GM18507 (cell line): ENCODE results near the gene PHKG1.
A peak's percentile ranks its signal among the peaks of the same experiment; 100 is the strongest.
"Not testable (repeated sequence)": the region's sequence is repeated elsewhere in the genome, so short reads cannot be mapped to it uniquely, and the experiment has no call there.

Experiments
- DNase-seq: peaks from one replicate; pipeline ENCODE4 v3.0.0; 2011; ENCODE audit warnings: low read depth; ENCODE audit not compliant: insufficient read length; ENCODE audit errors: extremely low spot score
- FAIRE-seq: peaks from 2 replicates; lab custom pipeline; 2011; peaks lifted over from hg19 to GRCh38; lab: Jason Lieb, UNC

Gene PHKG1

DNA sequence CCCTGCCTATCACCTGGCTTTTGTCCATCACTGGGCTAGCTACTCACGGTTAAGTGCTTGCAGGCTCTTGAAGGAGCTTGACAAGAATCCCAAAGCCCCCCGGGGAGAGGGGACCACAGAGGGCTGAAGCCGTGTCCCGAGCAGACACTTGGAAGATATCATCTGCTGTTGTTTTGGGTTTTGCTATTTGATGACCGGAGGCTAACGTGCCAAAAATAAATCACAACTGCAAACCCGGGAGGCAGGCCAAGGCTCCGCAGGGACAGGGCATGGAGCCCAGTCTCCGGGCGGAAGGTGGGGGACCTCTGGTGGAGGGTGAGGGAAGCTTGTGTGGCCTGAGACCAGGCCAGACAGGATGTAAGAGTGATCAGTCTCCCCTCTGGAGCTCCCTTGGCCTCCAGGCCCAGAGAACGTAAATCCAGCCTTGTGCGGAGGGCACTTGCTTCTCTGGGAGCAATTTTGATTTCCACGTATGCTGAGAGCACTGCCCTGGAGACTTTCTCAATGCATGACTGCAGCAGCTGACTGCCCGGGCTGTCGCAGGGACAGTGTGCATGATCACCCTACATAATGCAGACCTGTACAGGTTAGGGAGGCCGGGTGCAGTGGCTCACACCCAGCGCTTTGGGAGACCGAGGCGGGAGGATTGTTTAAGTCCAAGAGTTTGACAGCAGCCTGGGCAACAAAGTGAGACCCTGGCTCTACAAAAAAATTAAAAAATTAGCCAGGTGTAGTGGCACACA is at the start of gene PHKG1:
Gene PHKG1, minus strand, starts transcription at position 164 of the 743 bp plus-strand sequence. CDS start 4,011 bp downstream, outside the sequence.
- no peak for FAIRE-seq
- no peak for DNase-seq

DNA sequence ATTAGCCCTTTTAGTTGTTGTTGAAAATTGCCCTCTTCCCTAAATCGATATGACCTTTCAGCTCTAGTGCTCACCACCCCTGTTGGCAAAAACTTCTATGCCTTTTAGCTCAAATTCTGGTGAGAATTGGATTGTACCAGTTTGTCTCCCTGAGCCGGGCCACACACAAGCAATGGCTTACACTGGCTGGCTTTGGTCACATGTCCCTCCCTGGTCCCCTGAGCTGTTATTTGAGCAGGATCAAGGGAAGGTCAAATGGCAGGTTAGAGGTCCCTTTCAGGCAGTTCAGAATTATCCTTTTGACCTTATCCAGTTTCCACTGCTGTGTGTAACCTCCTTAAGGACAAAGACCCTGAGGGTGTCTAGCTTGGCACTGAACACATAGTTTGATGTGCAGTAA is 38.3 kb upstream of the PHKG1 start:
- not testable (repeated sequence) for FAIRE-seq, DNase-seq

DNA sequence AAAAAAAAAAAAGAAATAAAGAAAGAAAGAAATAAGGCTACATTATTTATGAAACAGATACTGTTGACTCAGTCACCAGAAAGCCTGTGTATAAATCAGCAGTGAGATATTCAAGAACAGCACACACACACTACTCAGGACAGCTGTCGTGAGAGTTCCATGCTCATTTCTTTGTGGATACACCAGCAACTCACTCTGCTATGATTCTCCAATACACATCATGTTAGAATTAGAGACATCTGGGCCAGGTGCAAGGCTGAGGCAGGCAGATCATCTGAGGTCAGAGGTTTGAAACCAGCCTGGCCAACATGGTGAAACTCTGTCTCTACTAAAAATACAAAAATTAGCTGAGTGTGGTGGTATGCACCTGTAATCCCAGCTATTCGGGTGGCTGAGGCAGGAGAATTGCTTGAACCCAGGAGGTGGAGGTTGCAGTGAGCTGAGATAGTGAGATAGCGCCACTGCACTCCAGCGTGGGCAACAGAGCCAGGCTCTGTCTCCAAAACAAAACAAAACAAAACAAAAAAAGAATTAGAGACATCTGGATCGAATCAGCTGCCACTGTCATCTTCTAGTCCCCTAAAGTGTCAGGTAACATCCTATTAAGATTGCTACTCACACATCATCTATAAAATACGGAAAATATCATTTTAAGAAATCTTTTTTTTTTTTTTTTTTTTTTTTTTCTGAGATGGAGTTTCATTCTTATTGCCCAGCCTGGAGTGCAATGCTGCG is 34.7 kb upstream of the PHKG1 start:
- DNase-seq (no peak), FAIRE-seq (no peak)

DNA sequence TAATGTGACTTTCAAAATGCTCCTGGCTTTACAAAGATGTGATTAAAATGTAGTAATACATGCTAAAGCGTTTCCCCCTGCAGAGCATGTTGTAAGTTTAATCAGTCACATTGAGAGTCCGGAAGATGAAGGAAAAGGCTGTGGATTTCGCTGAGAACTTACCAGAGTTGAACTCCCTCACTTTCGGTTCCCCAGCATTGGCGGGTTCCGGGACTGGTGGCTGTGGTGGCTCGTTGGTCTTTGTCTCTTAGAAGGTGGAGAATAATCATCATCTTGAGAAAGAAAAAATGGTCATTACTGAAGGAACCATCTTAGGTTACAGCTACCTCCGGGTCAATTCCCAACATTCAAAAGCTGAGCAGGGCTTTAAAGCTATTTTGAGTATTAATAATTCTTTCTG is 33.1 kb upstream of the PHKG1 start:
- DNase-seq (no peak), FAIRE-seq (no peak)

DNA sequence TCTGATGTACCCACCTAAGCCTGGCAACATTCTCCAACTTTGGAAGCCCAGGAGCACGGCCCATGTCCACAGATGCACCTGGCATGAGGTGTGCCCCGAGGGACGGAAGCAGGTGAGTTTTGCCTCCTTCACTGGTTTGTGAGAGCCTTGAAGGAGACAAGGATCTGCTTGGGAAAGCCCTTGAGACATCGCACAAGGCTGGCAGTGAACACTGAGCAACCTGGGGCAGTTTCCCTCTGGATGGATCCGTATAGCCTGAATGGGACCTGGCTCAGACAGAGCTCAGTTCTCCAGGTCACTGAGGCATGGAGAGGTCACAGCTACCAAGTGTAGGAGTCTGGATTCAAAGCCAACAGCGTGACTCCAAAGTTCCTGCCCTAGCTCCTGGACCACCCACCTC is 32.2 kb upstream of the PHKG1 start:
- FAIRE-seq (no peak), DNase-seq (no peak)

DNA sequence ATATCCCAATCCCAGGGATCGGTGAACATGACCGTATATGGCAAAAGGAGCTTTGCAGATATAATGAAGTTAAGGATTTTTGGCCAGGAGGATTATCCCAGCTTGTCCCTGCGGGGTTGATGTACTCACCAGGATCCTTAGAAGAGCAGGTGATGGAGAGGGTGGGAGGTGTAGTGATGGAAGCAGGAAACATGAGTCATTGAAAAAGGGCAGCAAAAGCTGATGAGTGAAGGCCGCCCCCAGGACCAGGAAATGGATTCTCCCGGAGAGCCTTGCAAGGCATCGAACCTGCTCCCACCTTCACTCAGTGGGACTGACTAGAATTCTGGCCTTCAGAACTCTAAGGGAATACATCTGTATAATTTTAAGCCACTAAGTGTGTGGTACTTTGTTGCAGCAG is 28.7 kb upstream of the PHKG1 start:
- FAIRE-seq (no peak), DNase-seq (no peak)

DNA sequence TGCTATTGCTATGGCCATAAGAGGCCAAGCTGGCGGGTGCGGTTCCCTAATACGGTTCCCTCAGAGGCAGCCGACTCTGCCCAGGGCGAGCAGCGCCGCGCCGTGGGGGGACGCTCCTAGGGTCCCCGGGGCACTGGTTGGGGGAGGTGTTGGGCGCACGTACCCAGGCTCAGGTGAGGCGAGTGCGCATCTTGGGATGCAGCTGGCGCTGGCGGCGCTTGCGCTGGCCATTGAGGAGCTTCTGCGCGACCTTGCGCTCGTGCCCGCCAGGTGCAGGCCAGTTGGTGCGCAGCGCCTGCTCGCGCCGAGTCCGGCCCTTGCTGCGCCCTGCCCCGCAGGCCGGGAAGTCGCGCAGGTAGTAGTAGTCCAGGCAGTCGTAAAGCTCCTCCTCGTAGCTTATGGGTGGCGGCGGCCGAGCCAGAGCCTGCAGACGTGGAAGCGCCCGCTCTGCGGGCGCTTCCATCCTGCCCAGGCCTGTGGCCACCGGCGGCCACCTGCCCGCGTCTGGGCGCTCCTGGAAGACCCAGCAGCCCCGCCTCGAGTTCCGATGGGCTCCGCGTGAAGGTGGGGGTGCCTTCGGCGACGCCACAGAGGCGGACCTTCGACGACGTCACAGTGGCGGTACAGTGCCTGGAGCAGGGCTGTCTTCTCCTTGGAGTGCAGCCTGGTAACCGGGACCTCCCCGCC is 23.2 kb upstream of the PHKG1 start, which contains the start of gene NUPR2:
Gene NUPR2, minus strand, starts transcription at position 566 of the 687 bp plus-strand sequence. Its CDS starts 103 bp downstream, at position 463.
- no peak for DNase-seq
- FAIRE-seq: no peak

DNA sequence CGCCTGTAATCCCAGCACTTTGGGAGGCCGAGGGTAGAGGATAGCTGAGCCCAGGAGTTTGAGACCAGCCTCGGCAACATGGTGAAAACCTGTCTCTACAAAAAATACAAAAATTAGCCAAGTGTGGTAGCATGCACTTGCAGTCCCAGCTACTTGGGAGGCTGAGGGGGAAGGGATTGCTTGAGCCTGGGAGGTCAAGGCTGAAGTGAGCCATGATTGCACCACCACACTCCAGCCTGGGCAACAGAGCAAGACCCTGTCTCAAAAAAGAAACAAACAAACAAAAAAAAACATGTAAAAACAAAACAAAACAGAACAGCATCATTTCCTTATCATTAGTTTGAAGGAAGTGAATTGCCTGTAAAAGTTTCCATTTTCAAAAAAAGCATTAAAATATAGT is 19.5 kb upstream of the PHKG1 start:
- FAIRE-seq, DNase-seq: not testable (repeated sequence)

DNA sequence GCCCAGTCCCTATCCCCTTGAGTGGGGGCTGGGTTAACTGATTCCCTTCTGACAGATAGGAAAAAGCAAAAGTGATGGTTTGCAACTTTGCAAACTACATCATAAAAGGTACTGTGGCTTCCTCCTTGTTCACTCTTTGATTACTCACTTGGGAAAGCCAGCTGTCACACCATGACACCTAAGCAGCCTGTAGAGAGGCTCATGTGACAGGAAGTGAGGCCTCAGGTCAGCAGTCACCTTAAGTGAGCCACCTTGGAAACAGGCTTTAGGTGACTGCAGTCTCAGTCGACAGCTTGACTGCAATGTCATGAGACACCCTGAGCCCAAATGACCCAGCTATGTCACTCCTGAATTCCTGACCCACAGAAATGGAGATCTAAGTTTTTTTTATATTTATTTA is 17.9 kb upstream of the PHKG1 start:
- no peak for FAIRE-seq
- DNase-seq: no peak

DNA sequence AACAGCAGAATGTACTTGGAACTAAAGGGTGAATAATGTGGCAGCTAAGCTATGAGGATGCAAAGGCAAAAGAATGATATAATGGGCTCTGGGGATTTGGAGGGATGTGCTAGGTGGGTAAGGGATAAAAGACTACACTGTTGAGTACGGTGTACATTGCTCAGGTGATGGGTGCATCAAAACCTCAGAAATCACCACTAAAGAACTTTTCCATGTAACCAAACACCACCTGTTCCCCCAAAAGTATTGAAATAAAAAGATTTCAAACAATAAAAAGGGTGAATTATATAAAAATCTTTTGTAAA is 15.2 kb upstream of the PHKG1 start:
- no peak for DNase-seq
- no peak for FAIRE-seq

DNA sequence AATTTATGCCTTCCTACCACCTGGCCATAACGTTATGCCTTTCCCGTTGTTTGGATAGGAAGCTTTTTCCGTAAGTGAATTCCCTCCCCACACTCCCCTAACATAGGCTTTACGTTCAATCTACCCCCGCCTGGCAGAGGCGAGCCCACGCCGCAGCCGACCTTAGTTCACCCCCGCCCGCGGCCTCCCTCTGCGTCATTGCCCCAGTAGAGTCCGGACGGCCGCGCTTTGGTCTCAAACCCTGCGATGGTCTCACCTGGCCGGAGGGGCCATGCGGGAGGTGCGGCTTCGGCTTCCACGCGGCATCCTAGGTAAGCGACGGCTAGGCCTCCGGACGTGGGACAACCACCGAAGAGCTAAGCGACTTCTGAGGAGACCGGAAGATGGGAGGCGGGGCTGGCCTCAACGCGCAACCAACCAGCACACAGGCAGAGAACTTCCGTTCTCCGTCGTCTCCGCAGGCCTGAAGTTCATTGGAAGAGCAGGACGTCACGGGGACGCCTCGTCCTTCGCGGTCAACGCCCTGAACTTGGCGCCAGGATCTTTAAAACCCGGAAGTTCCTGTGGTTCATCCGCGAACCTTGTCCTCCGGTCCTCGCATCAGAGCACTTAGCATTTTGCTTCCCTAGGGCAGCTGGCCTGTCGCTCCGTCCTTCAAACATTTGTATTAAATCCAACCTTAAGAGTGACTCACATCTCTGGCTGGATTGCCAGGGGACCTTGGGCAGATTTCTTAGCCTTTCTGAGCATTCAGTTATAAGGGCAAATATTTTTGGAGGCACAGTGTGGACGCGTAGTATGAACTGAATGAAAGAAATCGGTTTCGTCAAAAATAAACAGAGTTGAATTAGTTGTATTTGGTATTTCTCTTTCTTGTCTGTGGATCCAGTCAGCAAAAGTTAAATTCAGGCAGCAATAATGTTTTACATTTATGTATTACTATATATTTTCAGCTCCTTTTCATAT is 13.6 kb upstream of the PHKG1 start, which contains the start of gene CHCHD2:
Gene CHCHD2, minus strand, starts transcription at position 369 of the 966 bp plus-strand sequence. Its CDS starts 63 bp downstream, at position 306.
- DNase-seq (peak; percentile 91), FAIRE-seq (peak; percentile 99)

DNA sequence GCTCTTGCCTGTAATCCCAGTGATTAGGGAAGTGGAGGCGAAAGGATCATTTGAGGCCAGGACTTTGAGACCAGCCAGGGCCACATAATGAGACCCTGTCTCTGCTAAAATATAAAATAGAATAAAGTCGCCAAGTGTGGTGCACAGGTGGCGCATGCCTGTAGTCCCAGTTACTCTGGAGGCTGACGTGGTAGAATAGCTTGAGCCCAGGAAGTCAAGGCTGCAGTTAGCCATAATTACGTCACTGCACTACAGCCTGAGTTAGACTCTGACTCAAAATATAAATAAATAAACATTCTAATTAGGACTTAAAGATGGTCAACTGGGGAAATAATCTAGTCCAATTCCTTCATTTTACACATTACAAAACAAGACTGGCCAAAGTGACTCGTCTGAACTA is 12.8 kb upstream of the PHKG1 start:
- DNase-seq: no peak
- FAIRE-seq: no peak

DNA sequence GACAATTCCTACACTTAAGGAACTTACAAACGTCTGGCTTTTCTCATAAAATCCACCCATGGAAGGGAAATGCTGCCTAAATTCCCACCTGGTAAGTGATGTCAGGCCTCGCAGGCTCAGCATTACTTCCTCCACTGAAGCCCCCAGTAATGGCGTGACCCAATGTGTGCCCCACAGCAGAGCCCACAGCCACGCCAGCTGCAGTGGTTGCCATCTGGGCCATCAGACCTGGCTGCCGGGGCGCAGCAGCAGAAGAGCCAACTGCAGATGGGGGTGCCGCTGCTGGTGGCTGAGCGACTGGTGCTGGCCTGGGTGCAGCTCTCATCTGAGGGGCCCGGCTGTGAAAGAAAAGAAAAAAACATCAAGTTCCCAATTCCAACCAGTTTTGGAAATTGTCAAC is 11.4 kb upstream of the PHKG1 start:
- FAIRE-seq, DNase-seq: not testable (repeated sequence)

DNA sequence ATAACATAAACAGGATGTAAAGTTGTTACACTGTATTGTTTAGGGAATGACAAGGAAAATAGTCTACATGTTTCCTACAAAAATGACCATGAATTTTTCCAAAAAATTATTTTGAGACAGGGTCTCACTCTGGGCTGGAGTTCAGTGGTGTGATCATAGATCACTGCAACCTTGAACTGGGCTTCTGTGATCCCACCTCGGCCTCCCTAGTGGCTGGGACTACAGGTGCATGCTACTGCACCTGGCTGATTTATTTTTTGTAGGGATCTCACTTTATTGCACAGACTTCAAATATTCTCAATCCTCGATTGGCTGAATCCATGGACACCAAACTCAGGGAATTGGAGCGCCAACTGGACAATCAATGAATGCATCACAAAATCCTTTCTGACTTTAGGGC is 6.9 kb upstream of the PHKG1 start:
- FAIRE-seq (no peak), DNase-seq (no peak)

DNA sequence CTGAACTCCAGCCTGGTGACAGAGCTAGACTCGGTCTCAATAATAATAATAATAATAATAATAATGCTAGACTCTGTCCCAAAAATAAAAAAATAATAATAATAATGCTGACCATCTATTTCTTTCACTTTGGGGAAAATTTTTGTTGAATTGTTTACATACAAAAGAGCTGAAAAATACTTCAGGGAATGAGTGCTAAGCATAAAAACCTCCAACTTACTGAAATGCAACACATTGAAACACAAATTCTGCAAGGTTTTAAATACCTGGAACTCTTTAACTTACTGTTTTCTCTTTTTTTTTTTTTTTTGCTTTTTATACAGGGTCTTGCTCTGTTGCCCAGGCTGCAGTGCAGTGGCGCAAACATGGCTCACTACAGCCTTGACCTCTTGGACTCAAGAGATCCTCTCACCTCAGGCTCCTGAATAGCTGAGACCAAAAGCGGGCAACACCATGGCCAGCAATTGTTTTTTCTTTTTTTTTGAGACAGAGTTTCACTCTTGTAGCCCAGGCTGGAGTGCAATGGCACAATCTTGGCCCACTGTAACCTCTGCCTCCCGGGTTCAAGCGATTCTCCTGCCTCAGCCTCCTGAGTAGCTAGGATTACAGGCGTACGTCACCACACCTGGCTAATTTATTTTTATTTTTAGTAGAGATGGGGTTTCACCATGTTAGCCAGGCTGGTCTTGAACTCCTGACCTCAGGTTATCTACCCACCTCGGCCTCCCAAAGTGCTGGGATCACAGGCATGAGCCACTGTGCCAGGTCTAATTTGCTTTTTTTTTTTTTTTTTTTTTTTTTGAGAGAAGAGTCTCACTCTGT is 5.6 kb upstream of the PHKG1 start:
- DNase-seq, FAIRE-seq: not testable (repeated sequence)

DNA sequence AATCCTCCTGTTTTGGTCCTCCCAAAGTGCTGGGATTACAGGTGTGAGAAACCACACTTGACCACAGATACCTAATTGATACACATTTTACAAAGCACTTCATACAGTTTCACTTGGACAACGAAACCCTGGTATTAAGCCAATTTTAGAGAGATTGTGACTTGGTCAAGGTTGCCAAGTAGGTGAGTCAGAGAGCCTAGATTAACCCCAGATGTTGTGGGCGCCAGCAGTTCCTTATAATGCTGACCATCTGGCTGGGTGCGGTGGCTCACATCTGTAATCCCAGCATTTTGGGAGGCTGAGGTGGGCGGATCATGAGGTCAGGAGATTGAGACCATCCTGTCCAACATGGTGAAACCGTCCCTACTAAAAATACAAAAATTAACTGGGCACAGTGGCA is 4.9 kb upstream of the PHKG1 start:
- FAIRE-seq (no peak), DNase-seq (no peak)

DNA sequence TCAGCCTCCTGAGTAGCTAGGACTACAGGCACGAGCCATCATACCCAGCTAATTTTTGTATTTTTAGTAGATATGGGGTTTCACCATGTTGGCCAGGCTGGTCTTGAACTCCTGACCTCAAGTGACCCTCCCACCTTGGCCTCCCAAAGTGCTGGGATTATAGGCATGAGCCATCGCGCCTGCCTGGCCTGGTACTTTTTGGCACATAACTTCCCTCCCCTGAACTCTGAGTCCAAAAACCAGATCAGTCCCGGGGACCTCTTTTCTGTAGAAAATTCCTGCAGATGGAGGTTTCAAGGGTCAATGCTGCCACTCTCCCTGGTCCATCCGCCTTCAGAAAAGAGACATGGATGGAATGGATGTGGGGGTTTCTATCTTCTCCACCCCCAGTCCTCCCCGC is 364 bp downstream of the PHKG1 start:
- not testable (repeated sequence) for FAIRE-seq, DNase-seq

DNA sequence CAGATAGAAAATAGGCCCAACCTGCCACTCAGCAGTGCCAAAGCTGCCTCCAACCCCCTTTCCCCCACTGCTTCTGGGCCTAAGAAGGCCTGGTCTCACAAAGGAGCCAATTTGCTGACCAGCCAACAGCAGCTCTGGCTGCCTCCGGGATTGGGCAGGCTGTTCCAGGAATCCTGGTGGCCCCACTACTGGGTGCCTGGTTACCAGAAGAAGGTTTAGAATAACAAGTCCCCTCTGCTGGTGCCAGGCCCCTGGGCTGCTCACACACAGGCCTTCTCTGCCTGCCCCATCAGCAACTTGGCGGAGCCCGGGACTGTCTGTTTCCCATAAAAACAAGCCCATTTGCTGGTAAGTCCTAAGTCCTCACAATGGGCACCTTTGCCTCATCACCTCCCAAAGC is 1.2 kb downstream of the PHKG1 start:
- DNase-seq (no peak), FAIRE-seq (no peak)
